Spleen (tissue), 7 donors: ENCODE results near the gene TMEM132D.

Experiments
- CTCF ChIP-seq, 11 experiments: fragments of 200-600 bp in 7 of 11; fragments of 450-650 bp in 4 of 11; sonication (generic) in 4 of 11; IDR thresholded peaks in 8 of 11; conservative IDR thresholded peaks in 3 of 11; 1 replicate in 7 of 11; 2 replicates in 4 of 11; pipeline versions ENCODE4 v1.4.0 to v1.8.0; 2016 to 2021; ENCODE audit warnings: antibody characterized with exemption in 11 of 11, inconsistent platforms in 4 of 11, mild to moderate bottlenecking in 1 of 11
- POLR2A ChIP-seq, 3 donors: fragments of 450-650 bp; IDR thresholded peaks; one replicate each; pipeline ENCODE4 v1.5.1; 2017; ENCODE audit warnings: antibody characterized with exemption in 3 of 3, mild to moderate bottlenecking in 1 of 3
- donor health status: DM: no; HTN: no; CAD: no; lungs with moderate emphysema.
- donor health status: DM: no; HTN: no; CAD: no.
- donor health status: DM: no; HTN: no; CAD: no.

DNA sequence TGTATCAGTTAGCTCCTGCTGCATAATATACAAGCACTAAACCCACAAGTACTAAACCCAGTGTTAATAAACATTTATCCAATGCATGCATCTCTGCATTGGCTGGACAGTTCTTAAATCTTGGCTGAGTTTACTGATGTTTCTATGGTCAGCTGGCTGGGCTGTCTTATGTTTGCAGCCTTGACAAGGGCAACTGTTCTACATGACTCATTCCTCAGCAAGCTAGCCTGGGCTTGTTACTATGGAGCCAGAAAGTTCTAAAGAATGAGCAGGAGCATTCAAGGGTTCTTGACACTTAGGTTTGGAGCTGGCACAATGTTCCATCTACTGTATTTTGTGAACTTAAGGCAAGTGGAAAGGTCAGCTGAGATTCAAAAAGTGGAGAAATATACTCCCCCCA lies 851.5 kb downstream of the TMEM132D start:
- no peak for TF ChIP-seq CTCF (IDR thresholded peaks at IDR 0.05 in 8 of 11, conservative IDR thresholded peaks at IDR 0.05 in 3 of 11)
- no peak for TF ChIP-seq POLR2A (IDR thresholded peaks at IDR 0.05)
